ENCODE results near the gene TTC39B. TPM values are rescaled to one million over a fixed set of nuclear protein-coding genes. Genes with fewer than 3 reads are reported as not detected.

TTC39B gene
- total RNA-seq, 1 donor from 2014 or later: 49.2 TPM

GRCh38 chr9:15277400-15278090 is 29.5 kb downstream of the TTC39B start:
- Histone ChIP-seq H3K27me3 (ENCODE audit: low read depth) (no peaks in the 10 kb centered on the region), H3K4me3 (no peak overlapping the region), H3K4me1 (peaks cover 10% of the 10 kb centered on the region), H3K36me3 (no peaks in the 10 kb centered on the region), H3K9me3 (no peaks in the 10 kb centered on the region), H3K27ac (no peak overlapping the region)
- intact Hi-C loops (cut with DNase I): no loop called here
- DNase-seq: no peak
- ATAC-seq: peak in 1 of 2 donors; percentile 60
- peak; percentile 33 for TF ChIP-seq CTCF (IDR thresholded peaks at IDR 0.05)

GRCh38 chr9:15276328-15276938 is 30.6 kb downstream of the TTC39B start:
- DNase-seq (no peak), ATAC-seq (no peak)
- peaks cover 10% of the 10 kb centered on the region for H3K4me1 ChIP-seq
- H3K9me3 ChIP-seq: no peaks in the 10 kb centered on the region
- H3K36me3 ChIP-seq: no peaks in the 10 kb centered on the region
- H3K4me3 ChIP-seq: no peak overlapping the region
- no peak for TF ChIP-seq CTCF (IDR thresholded peaks at IDR 0.05)
- H3K27ac ChIP-seq: no peak overlapping the region
- intact Hi-C loops (cut with DNase I): no loop called here
- H3K27me3 ChIP-seq (ENCODE audit: low read depth): no peaks in the 10 kb centered on the region

GRCh38 chr9:15274425-15274824 is 32.6 kb downstream of the TTC39B start:
- Histone ChIP-seq H3K27ac (no peak overlapping the region), H3K36me3 (no peaks in the 10 kb centered on the region), H3K4me3 (no peak overlapping the region), H3K27me3 (ENCODE audit: low read depth) (no peaks in the 10 kb centered on the region), H3K9me3 (no peaks in the 10 kb centered on the region), H3K4me1 (peaks cover 10% of the 10 kb centered on the region)
- ATAC-seq: no peak
- TF ChIP-seq CTCF (IDR thresholded peaks at IDR 0.05): no peak
- intact Hi-C loops (cut with DNase I): no loop called here
- no peak for DNase-seq

GRCh38 chr9:15272377-15272928 is 34.6 kb downstream of the TTC39B start:
- no peaks in the 10 kb centered on the region for H3K36me3 ChIP-seq
- intact Hi-C loops (cut with DNase I): no loop called here
- no peak overlapping the region for H3K27ac ChIP-seq
- no peak overlapping the region for H3K4me3 ChIP-seq
- no peaks in the 10 kb centered on the region for H3K4me1 ChIP-seq
- TF ChIP-seq CTCF (IDR thresholded peaks at IDR 0.05): no peak
- no peaks in the 10 kb centered on the region for H3K27me3 ChIP-seq (ENCODE audit: low read depth)
- H3K9me3 ChIP-seq: no peaks in the 10 kb centered on the region
- ATAC-seq (peak; percentile 78 to 87), DNase-seq (no peak)

- H3K4me3 ChIP-seq: no peak overlapping the region
- H3K4me1 ChIP-seq: no peaks in the 10 kb centered on the region
- H3K27ac ChIP-seq: no peak overlapping the region
- H3K9me3 ChIP-seq: no peaks in the 10 kb centered on the region
- TF ChIP-seq CTCF (IDR thresholded peaks at IDR 0.05): no peak
- peak in 1 of 2 donors; percentile 16 for ATAC-seq
- no peak for DNase-seq
- H3K36me3 ChIP-seq: no peaks in the 10 kb centered on the region
- intact Hi-C loops (cut with DNase I): no loop called here
- no peaks in the 10 kb centered on the region for H3K27me3 ChIP-seq (ENCODE audit: low read depth)
These were observed 35.6 kb downstream of the TTC39B start for GRCh38 chr9:15271403-15271802.
